ENCODE data around the gene CRYBB3. TPM values are rescaled to one million over a fixed set of nuclear protein-coding genes. Genes with fewer than 3 reads are reported as not detected.
A peak's percentile ranks its signal among the peaks of the same experiment; 100 is the strongest.
"Not testable (repeated sequence)": the region's sequence is repeated elsewhere in the genome, so short reads cannot be mapped to it uniquely, and the experiment has no call there.

The CRYBB3 gene
- total RNA-seq, 4 donors from 2014 or later = 2.3 TPM; not detected in 3

DNA sequence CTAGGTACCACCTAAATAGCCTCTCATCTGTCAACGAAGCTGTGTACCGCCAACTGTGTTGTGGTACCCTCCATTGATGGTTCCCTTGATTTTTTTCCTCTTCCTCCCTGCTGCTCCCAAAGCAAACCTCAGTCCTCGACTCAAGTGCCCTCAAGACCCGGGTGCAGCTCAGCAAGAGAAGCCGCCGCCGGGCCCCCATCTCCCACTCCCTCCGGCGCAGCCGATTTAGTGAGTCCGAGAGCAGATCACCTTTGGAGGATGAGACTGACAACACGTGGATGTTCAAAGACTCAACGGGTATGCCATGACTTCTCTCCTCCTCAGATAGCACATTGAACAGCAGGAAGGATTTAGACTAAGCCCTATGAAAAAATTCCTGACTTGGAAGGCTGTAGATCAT lies 22.4 kb upstream of the CRYBB3 start:
- no peaks in the 10 kb centered on the region for H3K4me1 ChIP-seq
- no peak overlapping the region for H3K4me3 ChIP-seq
- H3K9me3 ChIP-seq = peaks cover 0 to 4% (median 0%) of the 10 kb centered on the region in 4 donors
- no peaks in the 10 kb centered on the region for H3K27me3 ChIP-seq
- no peak for DNase-seq
- peaks cover 0 to 83% (median 0%) of the 10 kb centered on the region in 3 donors for H3K36me3 ChIP-seq
- no peak overlapping the region for H3K27ac ChIP-seq
- TF ChIP-seq CTCF (IDR thresholded peaks at IDR 0.05) = no peak
- TF ChIP-seq POLR2A (IDR thresholded peaks at IDR 0.05) = no peak

DNA sequence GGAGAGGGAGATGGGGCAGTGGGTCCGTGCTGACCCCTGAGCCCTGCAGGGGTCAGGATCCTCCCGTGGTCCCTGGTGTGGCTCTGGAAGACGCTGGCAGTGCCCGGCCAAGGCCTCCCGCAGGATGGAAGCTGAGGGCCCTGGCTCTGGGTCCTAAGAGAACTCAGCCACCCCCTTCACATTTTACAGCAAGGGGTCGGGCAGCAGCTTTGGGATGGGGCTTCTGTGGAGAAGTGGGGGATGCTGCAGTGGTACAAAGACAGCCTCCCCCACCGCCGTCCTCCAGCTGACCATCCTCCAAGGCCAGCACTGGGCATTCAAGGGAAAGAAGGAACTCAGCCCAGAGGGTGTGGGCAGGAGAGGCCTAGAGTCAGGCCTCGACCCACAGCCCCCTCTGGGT lies 21.8 kb upstream of the CRYBB3 start:
- H3K27me3 ChIP-seq = no peaks in the 10 kb centered on the region
- H3K27ac ChIP-seq = no peak overlapping the region
- no peak overlapping the region for H3K4me3 ChIP-seq
- no peak for DNase-seq
- no peak for TF ChIP-seq POLR2A (IDR thresholded peaks at IDR 0.05)
- TF ChIP-seq CTCF (IDR thresholded peaks at IDR 0.05) = no peak
- no peaks in the 10 kb centered on the region for H3K4me1 ChIP-seq
- H3K9me3 ChIP-seq = peaks cover 0 to 4% (median 0%) of the 10 kb centered on the region in 4 donors
- peaks cover 0 to 85% (median 0%) of the 10 kb centered on the region in 3 donors for H3K36me3 ChIP-seq

GRCh38 chr22:25178348-25178747 lies 21.3 kb upstream of the CRYBB3 start:
- not testable (repeated sequence) for H3K4me1 ChIP-seq, H3K9me3 ChIP-seq, H3K4me3 ChIP-seq, H3K27me3 ChIP-seq
- Histone ChIP-seq H3K36me3 (peaks cover 0 to 85% (median 0%) of the 10 kb centered on the region in 3 donors), H3K27ac (peak overlapping the region in 1 of 4 donors; percentile 42)
- DNase-seq = peak in 1 of 3 donors; percentile 56

DNA sequence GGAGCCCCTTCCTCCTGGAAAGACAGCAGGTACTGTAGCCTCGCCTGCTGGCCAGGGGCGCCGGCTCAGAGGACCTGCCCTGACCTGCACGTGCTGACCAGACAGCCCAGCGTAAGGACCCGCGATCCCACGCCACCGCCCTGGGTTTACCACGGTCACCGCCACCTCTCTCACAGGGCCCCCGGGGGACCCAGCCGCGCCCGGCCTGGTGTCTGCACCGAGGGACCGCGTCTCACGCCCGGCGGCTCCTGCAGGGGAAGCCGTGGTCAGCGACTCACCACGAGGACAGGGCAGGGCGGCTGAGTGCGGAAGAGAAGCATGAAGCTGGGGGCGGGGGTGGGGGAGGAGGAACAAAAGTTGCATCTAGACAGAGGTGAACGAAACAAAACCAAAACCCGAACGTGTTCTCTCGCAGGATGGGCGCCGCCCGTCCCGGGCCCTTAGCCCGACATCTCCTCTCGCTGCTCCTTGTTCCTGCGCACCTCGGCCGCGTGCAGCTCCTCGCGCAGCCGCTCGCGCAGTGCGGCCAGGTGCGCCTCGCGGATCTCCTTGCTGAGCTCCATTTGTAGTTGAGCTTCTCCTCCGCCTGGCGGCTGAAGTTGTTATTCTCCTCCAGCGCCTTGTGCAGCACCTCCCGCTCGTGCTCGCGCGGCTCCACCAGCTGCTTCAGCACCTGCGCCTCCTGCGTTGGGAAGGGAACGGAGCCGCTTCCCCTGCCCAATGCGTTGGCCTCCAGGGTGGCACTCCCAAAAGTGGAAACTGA lies 20.6 kb upstream of the CRYBB3 start:
- not testable (repeated sequence) for H3K4me3 ChIP-seq, H3K4me1 ChIP-seq, DNase-seq, H3K27ac ChIP-seq, H3K27me3 ChIP-seq, H3K9me3 ChIP-seq
- peaks cover 0 to 82% (median 0%) of the 10 kb centered on the region in 3 donors for H3K36me3 ChIP-seq

DNA sequence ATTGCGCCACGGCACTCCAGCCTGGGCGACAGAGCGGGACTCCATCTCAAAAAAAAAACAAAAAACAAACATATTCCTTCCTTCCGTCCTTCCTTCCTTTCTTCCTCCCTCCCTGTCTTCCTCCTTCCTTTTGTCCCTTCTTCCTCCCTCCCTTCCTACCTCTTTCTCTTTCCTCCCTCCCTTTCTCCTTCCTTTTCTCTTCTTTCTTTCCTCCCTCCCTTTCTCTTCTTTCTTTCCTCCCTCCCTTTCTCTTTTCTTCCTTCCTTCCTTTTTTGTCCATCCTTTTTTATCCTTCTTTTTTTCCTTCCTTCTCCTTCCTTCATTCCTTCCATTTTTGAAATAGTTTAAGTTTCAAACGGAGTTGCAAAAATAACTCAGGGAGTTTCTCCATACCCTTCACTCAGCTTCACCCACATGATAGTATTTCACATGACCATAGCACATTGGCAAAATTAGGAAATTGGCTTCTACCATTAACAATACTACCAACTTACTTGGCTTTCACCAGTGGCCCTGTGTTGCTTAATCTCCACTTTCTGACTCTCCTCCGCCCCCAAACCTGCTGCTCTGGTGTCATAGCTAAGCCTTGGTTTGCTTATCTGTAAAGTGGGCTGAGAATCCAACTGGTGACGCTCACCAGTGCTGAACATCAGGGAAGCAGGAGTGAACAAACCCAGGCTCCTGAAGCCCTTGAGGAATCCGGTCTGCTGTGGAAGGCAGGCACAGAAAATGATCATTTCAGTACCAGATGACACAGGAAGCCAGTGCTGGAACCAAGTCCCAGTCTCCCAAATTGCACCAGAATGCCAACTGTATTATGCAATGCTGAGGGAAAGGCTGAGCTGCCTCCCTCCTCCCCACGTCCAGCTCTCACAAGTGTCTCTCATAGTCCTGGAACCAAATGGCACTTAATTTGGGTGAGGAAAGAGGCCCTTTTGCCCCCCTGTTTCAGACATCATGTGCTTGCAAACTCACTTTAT lies 17.2 kb upstream of the CRYBB3 start:
- Histone ChIP-seq H3K4me3 (no peak overlapping the region), H3K4me1 (no peaks in the 10 kb centered on the region), H3K27ac (no peak overlapping the region), H3K36me3 (peaks cover 0 to 76% (median 0%) of the 10 kb centered on the region in 3 donors), H3K27me3 (no peaks in the 10 kb centered on the region), H3K9me3 (peaks cover 0 to 4% (median 0%) of the 10 kb centered on the region in 4 donors)
- DNase-seq = no peak
- TF ChIP-seq POLR2A (IDR thresholded peaks at IDR 0.05) (no peak), CTCF (IDR thresholded peaks at IDR 0.05) (no peak)

- Histone ChIP-seq H3K36me3 (peaks cover 0 to 61% (median 0%) of the 10 kb centered on the region in 3 donors), H3K27me3 (no peaks in the 10 kb centered on the region), H3K4me1 (no peaks in the 10 kb centered on the region), H3K9me3 (peaks cover 0 to 4% (median 0%) of the 10 kb centered on the region in 4 donors), H3K27ac (no peak overlapping the region), H3K4me3 (no peak overlapping the region)
- TF ChIP-seq POLR2A (IDR thresholded peaks at IDR 0.05) = no peak
- TF ChIP-seq CTCF (IDR thresholded peaks at IDR 0.05) = no peak
- no peak for DNase-seq
These were observed 15.6 kb upstream of the CRYBB3 start for GRCh38 chr22:25183949-25184619.
